Astrocyte (in vitro differentiated cells and primary cell): ENCODE results near the gene TOP3B. TPM values are rescaled to one million over a fixed set of nuclear protein-coding genes. Genes with fewer than 3 reads are reported as not detected.

Source experiments
- DNase-seq: peaks from one replicate; pipeline ENCODE4 v3.0.0-alpha.2; 2010; ENCODE audit warnings: low read depth
- FAIRE-seq: peaks from 2 replicates; lab custom pipeline; 2011; peaks lifted over from hg19 to GRCh38; lab: Jason Lieb, UNC
- H2AFZ ChIP-seq: 2 replicates; pipeline ENCODE4 v1.6.0; 2012; ENCODE audit warnings: low read depth, low read length, inconsistent platforms
- H3K27ac ChIP-seq: 2 replicates; pipeline ENCODE4 v1.5.1; 2011; ENCODE audit warnings: low read depth, low read length, inconsistent platforms
- H3K27me3 ChIP-seq: 2 replicates; pipeline ENCODE4 v1.6.0; 2011; ENCODE audit warnings: low read length, inconsistent platforms; ENCODE audit not compliant: insufficient read depth
- H3K36me3 ChIP-seq: 2 replicates; pipeline ENCODE4 v1.5.1; 2011; ENCODE audit warnings: low read length, inconsistent platforms; ENCODE audit not compliant: insufficient read depth
- H3K4me1 ChIP-seq: 2 replicates; pipeline ENCODE4 v1.5.1; 2011; ENCODE audit warnings: low read length, inconsistent platforms; ENCODE audit not compliant: insufficient read depth
- H3K4me2 ChIP-seq: 2 replicates; pipeline ENCODE4 v1.6.0; 2012; ENCODE audit warnings: low read length, inconsistent platforms
- H3K4me3 ChIP-seq: 2 replicates; pipeline ENCODE4 v1.5.1; 2011; ENCODE audit warnings: low read depth, mild to moderate bottlenecking, low read length, inconsistent platforms; ENCODE audit not compliant: insufficient read depth
- H3K79me2 ChIP-seq: 2 replicates; pipeline ENCODE4 v1.6.0; 2012; ENCODE audit warnings: mild to moderate bottlenecking, low read length, inconsistent platforms; ENCODE audit not compliant: insufficient read depth
- H3K9ac ChIP-seq: 2 replicates; pipeline ENCODE4 v1.6.0; 2012; ENCODE audit warnings: mild to moderate bottlenecking, low read length, inconsistent platforms
- H3K9me3 ChIP-seq: 2 replicates; pipeline ENCODE4 v1.5.1; 2012; ENCODE audit warnings: low read depth, mild to moderate bottlenecking, low read length, inconsistent platforms; ENCODE audit not compliant: insufficient read depth
- H4K20me1 ChIP-seq: 2 replicates; pipeline ENCODE4 v1.6.0; 2012; ENCODE audit warnings: low read length, inconsistent platforms; ENCODE audit not compliant: insufficient read depth
- H3K27ac Mint-ChIP-seq: one replicate; pipeline ENCODE4 v1.8.0; 2021; ENCODE audit warnings: mild to moderate bottlenecking, mixed read lengths; ENCODE audit not compliant: unreplicated experiment
- H3K27me3 Mint-ChIP-seq: one replicate; pipeline ENCODE4 v1.8.0; 2021; ENCODE audit warnings: low read depth, mixed read lengths; ENCODE audit not compliant: unreplicated experiment
- H3K36me3 Mint-ChIP-seq: one replicate; pipeline ENCODE4 v1.8.0; 2021; ENCODE audit warnings: low read depth, mixed read lengths; ENCODE audit not compliant: unreplicated experiment
- H3K4me1 Mint-ChIP-seq: one replicate; pipeline ENCODE4 v1.8.0; 2021; ENCODE audit warnings: low read depth, mixed read lengths; ENCODE audit not compliant: unreplicated experiment
- H3K4me3 Mint-ChIP-seq: one replicate; pipeline ENCODE4 v1.8.0; 2021; ENCODE audit warnings: mild to moderate bottlenecking, moderate library complexity, mixed read lengths; ENCODE audit not compliant: unreplicated experiment
- H3K9me3 Mint-ChIP-seq: one replicate; pipeline ENCODE4 v1.8.0; 2021; ENCODE audit warnings: mild to moderate bottlenecking, mixed read lengths; ENCODE audit not compliant: unreplicated experiment
- CTCF ChIP-seq: IDR thresholded peaks from 2 replicates; pipeline ENCODE4 v1.5.1; 2011; ENCODE audit warnings: low read depth, mild to moderate bottlenecking, inconsistent platforms, low read length, moderate library complexity; ENCODE audit not compliant: insufficient read depth
- EZH2 ChIP-seq: IDR thresholded peaks from 2 replicates; pipeline ENCODE4 v1.6.1; 2012; ENCODE audit warnings: mild to moderate bottlenecking, low read length, inconsistent platforms; ENCODE audit not compliant: insufficient read depth
- total RNA-seq: library from RNA; stranded (reverse); gene quantifications from 2 replicates; pipeline ENCODE4 v1.2.1, GENCODE V29; 2021

The TOP3B gene
- total RNA-seq, 1 donor from 2014 or later: 37.3 TPM

GRCh38 chr22:21928048-21928447, 54.5 kb downstream of the TOP3B start:
- Mint-ChIP-seq H3K9me3 (no peaks in the 10 kb centered on the region), H3K4me3 (no peak overlapping the region), H3K27me3 (no peaks in the 10 kb centered on the region), H3K36me3 (peaks cover 17% of the 10 kb centered on the region), H3K4me1 (no peaks in the 10 kb centered on the region), H3K27ac (no peak overlapping the region)
- Histone ChIP-seq H4K20me1 (peaks cover 20% of the 10 kb centered on the region), H3K4me1 (no peaks in the 10 kb centered on the region), H3K9me3 (no peaks in the 10 kb centered on the region), H3K4me2 (no peak overlapping the region), H3K79me2 (no peaks in the 10 kb centered on the region), H3K27me3 (no peaks in the 10 kb centered on the region), H3K36me3 (peaks cover 13% of the 10 kb centered on the region), H3K27ac (no peak overlapping the region), H3K4me3 (no peak overlapping the region), H2AFZ (no peak overlapping the region), H3K9ac (no peak overlapping the region)
- FAIRE-seq (no peak), DNase-seq (no peak)
- TF ChIP-seq EZH2: no peak
- TF ChIP-seq CTCF: no peak

- no peaks in the 10 kb centered on the region for H3K79me2 ChIP-seq
- no peak overlapping the region for H3K4me2 ChIP-seq
- H3K27me3 ChIP-seq: no peaks in the 10 kb centered on the region
- FAIRE-seq (no peak), DNase-seq (no peak)
- Mint-ChIP-seq H3K27ac (no peak overlapping the region), H3K4me1 (no peaks in the 10 kb centered on the region), H3K9me3 (no peaks in the 10 kb centered on the region), H3K27me3 (no peaks in the 10 kb centered on the region), H3K36me3 (peaks cover 15% of the 10 kb centered on the region), H3K4me3 (no peak overlapping the region)
- H3K36me3 ChIP-seq: peaks cover 11% of the 10 kb centered on the region
- H4K20me1 ChIP-seq: peaks cover 20% of the 10 kb centered on the region
- no peak overlapping the region for H3K4me3 ChIP-seq
- H3K4me1 ChIP-seq: no peaks in the 10 kb centered on the region
- H3K9ac ChIP-seq: no peak overlapping the region
- no peak overlapping the region for H2AFZ ChIP-seq
- no peak overlapping the region for H3K27ac ChIP-seq
- no peaks in the 10 kb centered on the region for H3K9me3 ChIP-seq
- TF ChIP-seq EZH2 (no peak), CTCF (no peak)
Measured at GRCh38 chr22:21927174-21927823, 55.3 kb downstream of the TOP3B start.

GRCh38 chr22:21926728-21927127, 55.9 kb downstream of the TOP3B start:
- Histone ChIP-seq H3K27ac (no peak overlapping the region), H3K4me2 (no peak overlapping the region), H3K9me3 (no peaks in the 10 kb centered on the region), H3K4me1 (no peaks in the 10 kb centered on the region), H3K27me3 (no peaks in the 10 kb centered on the region), H4K20me1 (peaks cover 20% of the 10 kb centered on the region), H3K79me2 (no peaks in the 10 kb centered on the region), H2AFZ (no peak overlapping the region), H3K4me3 (no peak overlapping the region), H3K36me3 (peaks cover 9% of the 10 kb centered on the region), H3K9ac (no peak overlapping the region)
- TF ChIP-seq CTCF: no peak
- TF ChIP-seq EZH2: no peak
- FAIRE-seq (no peak), DNase-seq (no peak)
- H3K27me3 Mint-ChIP-seq: no peaks in the 10 kb centered on the region
- no peaks in the 10 kb centered on the region for H3K4me1 Mint-ChIP-seq
- no peaks in the 10 kb centered on the region for H3K9me3 Mint-ChIP-seq
- no peak overlapping the region for H3K27ac Mint-ChIP-seq
- H3K4me3 Mint-ChIP-seq: no peak overlapping the region
- H3K36me3 Mint-ChIP-seq: peaks cover 15% of the 10 kb centered on the region
